ENCODE results near the gene OSBP.

The OSBP gene

GRCh38 chr11:59560290-59560701, 55.3 kb downstream of the OSBP start:
- peak; percentile 54 for DNase-seq (ENCODE audit: low spot score)
- TF ChIP-seq, protein P1, sequence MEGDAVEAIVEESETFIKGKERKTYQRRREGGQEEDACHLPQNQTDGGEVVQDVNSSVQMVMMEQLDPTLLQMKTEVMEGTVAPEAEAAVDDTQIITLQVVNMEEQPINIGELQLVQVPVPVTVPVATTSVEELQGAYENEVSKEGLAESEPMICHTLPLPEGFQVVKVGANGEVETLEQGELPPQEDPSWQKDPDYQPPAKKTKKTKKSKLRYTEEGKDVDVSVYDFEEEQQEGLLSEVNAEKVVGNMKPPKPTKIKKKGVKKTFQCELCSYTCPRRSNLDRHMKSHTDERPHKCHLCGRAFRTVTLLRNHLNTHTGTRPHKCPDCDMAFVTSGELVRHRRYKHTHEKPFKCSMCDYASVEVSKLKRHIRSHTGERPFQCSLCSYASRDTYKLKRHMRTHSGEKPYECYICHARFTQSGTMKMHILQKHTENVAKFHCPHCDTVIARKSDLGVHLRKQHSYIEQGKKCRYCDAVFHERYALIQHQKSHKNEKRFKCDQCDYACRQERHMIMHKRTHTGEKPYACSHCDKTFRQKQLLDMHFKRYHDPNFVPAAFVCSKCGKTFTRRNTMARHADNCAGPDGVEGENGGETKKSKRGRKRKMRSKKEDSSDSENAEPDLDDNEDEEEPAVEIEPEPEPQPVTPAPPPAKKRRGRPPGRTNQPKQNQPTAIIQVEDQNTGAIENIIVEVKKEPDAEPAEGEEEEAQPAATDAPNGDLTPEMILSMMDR (IDR thresholded peaks at IDR 0.05; ENCODE audit: extremely low read depth, missing control alignments), result no peak

DNA sequence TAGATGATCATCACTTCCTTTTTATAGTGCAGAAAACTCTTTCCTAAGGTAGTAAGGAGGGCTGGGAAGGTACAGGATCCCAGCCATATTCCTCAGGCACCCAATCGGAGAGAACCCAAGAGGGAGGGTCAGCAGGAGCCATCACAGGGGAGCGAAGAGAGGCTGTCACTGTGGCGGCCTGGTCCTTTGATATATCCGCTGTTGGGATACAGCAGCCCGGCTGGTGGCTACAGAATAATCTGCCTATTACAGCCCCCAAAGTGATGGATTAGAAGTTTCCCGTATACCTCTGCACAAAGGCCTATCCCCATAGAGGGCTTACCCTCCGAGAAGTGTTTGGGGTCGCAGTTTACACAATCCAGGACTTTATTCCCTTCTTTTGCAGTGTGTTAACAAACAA, 55.7 kb downstream of the OSBP start:
- DNase-seq (ENCODE audit: low spot score), result no peak

DNA sequence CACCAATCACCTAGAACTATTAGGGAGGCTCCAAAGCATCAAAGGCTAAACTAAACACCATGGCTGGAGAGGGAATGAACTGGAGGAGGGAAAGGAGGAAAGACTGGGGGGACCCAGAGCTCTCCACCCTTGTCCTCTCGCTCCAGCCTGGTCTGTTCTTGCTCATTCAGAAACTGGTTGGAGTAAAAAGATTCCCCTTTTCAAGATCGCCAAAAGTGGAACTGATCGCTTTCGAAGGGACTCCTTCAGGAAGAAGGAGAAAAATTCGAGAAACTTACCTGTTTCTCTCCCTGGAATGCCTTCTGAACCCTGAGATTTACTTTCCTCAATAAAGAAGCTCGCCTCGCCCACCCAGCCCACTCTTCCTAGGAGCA, 57.3 kb downstream of the OSBP start:
- TF ChIP-seq, protein P1 (IDR thresholded peaks at IDR 0.05; ENCODE audit: extremely low read depth, missing control alignments), result no peak
- no peak for DNase-seq (ENCODE audit: low spot score)

More for the DNA sequence above, 55.7 kb downstream of the OSBP start:
- TF ChIP-seq, protein P1 (IDR thresholded peaks at IDR 0.05; ENCODE audit: extremely low read depth, missing control alignments), result no peak

- TF ChIP-seq, protein P1 (IDR thresholded peaks at IDR 0.05; ENCODE audit: extremely low read depth, missing control alignments), result no peak
- DNase-seq (ENCODE audit: low spot score), result no peak
Measured at GRCh38 chr11:59556917-59557348, 58.6 kb downstream of the OSBP start.

- DNase-seq (ENCODE audit: low spot score), result no peak
- TF ChIP-seq, protein P1 (IDR thresholded peaks at IDR 0.05; ENCODE audit: extremely low read depth, missing control alignments), result no peak
Measured at GRCh38 chr11:59556115-59556916, 59.3 kb downstream of the OSBP start.

DNA sequence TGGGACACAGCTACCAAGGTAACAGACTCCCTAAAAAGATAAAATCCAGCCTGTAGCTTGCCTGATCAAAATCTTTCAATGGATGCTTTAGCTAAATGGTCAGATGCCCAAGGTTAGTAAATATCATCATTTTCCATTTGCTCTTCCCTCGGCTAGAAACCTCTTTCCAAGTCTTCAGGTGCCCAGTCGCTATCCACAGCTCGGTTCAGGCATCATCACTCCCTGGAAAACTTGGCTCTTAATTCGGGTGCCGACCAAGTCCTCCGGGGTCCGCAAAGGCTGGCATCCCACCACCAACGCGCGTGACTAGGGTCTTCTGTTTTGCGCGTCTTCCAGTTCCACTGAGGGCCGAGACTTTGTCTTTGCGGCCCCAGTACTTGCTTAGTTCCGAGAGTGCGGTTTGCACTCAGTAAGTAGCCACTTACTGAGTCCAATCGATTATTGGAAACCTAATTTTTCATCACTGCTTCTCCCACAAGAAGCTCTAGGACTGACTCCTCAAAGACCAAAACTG, 59.9 kb downstream of the OSBP start:
- no peak for DNase-seq (ENCODE audit: low spot score)
- TF ChIP-seq, protein P1 (IDR thresholded peaks at IDR 0.05; ENCODE audit: extremely low read depth, missing control alignments), result no peak

GRCh38 chr11:59553323-59553722, 62.3 kb downstream of the OSBP start:
- TF ChIP-seq, protein P1 (IDR thresholded peaks at IDR 0.05; ENCODE audit: extremely low read depth, missing control alignments), result no peak
- DNase-seq (ENCODE audit: low spot score), result no peak

Measured in GM20000 (cell line).